Astrocyte of the spinal cord (primary cell): Measurements from ENCODE around the gene CKAP2L.

Source experiments
- DNase-seq: peaks from one replicate; pipeline ENCODE4 v3.0.0; 2011; ENCODE audit warnings: low read depth, low spot score
- H3K4me3 ChIP-seq: 2 replicates; pipeline ENCODE4 v1.5.1; 2011; ENCODE audit warnings: low read depth, mild to moderate bottlenecking, low read length, moderate library complexity
- CTCF ChIP-seq: IDR thresholded peaks from 2 replicates; pipeline ENCODE4 v1.5.1; 2012; ENCODE audit warnings: low read depth, mild to moderate bottlenecking, low read length, inconsistent platforms
- in situ Hi-C: cut with HindIII; loops from 2 replicates; pipeline ENCODE4 v1.10.0; 2017; ENCODE audit warnings: low sequenced_read_pairs

The CKAP2L gene

GRCh38 chr2:112791693-112792230 lies 27.4 kb upstream of the CKAP2L start:
- no peak for TF ChIP-seq CTCF
- no peak for DNase-seq
- no peak overlapping the region for H3K4me3 ChIP-seq
- in situ Hi-C loops = no loop called here

DNA sequence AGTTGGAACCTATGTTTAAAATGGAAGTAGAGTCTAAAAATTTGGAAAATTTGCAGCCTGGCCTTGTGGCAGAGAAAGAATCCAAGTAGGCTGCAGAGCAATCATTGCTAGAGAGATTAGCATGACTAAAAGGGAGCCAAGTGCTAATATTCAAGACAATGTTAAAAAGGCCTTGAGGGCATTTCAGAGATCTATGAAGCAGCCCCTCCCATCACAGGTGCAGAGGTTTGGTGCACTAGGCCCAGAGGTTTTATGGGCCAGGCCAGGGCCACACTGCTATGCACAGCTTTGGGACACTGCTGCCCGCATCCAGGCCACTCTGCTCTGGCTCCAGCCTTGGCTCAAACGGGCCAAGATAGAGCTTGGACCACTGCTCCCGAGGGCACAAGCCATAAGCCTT lies 26.6 kb upstream of the CKAP2L start:
- no peak for TF ChIP-seq CTCF
- DNase-seq = no peak
- no peak overlapping the region for H3K4me3 ChIP-seq
- in situ Hi-C loops = no loop called here

DNA sequence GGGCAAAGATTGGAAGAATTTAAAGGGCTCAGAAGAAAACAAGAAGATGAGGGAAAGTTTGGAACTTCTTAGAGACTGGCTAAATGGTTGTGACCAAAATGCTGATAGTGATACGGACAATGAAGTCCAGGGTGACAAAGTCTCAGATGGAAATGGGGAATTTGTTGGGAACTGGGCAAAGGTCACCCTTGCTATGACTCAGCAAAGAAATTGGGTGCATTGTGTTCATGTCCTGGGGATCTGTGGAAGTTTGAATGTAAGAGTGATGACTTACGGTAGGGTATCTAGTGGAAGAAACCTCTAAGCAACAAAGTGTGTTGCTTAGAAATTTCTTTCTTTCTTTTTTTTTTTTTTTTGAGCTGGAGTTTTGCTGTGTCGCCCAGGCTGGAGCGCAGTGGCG lies 25.9 kb upstream of the CKAP2L start:
- no peak for DNase-seq
- in situ Hi-C loops = no loop called here
- no peak overlapping the region for H3K4me3 ChIP-seq
- TF ChIP-seq CTCF = no peak

GRCh38 chr2:112789186-112789585 lies 24.8 kb upstream of the CKAP2L start:
- in situ Hi-C loops = no loop called here
- no peak for TF ChIP-seq CTCF
- DNase-seq = no peak
- no peak overlapping the region for H3K4me3 ChIP-seq

DNA sequence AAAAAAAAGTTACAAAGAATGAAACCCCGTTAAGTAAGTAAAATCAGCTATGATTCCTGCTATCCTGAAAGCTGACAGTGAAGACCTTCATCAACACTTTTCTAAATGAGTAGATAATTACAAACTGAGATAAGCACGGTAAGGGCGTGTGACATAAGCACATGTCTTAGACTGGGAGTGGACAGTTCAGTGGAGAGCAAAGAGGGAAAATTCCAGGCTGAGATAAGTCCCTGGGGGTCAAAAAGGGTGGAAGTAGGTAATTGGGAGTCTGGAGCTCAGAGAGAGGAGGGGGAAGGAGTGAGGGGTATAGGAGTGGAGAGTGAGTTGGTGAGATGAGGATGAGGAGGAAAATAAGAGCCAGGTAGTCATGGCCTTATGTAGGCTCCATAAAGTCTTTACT lies 24.2 kb upstream of the CKAP2L start:
- in situ Hi-C loops = no loop called here
- DNase-seq = no peak
- no peak for TF ChIP-seq CTCF
- no peak overlapping the region for H3K4me3 ChIP-seq

GRCh38 chr2:112787729-112788393 lies 23.5 kb upstream of the CKAP2L start:
- in situ Hi-C loops = no loop called here
- no peak for DNase-seq
- H3K4me3 ChIP-seq = no peak overlapping the region
- no peak for TF ChIP-seq CTCF

DNA sequence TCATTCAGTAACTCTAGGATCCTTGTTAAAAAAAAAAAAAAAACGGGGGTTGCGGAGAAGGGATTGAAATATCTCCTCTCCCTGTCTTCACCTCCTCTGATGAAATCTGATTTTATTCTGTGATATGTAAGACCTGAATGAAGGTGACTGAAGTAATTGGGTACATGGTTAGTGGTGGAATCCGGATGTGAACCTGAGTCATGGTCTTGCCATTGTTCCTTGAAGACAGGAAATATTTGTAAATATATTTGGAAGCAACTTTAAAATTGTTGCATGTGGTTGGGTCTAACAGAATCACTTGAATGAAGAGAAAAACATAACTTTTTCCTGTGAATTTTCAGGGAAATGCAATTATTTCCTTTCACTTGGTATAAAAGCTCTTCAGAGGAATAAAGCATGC lies 22.9 kb upstream of the CKAP2L start:
- H3K4me3 ChIP-seq = no peak overlapping the region
- in situ Hi-C loops = no loop called here
- TF ChIP-seq CTCF = no peak
- DNase-seq = no peak
